ENCODE measurements around the gene CTNNA3.

CTNNA3 gene

GRCh38 chr10:66189271-66189670, 1506.7 kb downstream of the CTNNA3 start:
- no peak for DNase-seq

GRCh38 chr10:66187053-66187733, 1508.8 kb downstream of the CTNNA3 start:
- DNase-seq = no peak

DNA sequence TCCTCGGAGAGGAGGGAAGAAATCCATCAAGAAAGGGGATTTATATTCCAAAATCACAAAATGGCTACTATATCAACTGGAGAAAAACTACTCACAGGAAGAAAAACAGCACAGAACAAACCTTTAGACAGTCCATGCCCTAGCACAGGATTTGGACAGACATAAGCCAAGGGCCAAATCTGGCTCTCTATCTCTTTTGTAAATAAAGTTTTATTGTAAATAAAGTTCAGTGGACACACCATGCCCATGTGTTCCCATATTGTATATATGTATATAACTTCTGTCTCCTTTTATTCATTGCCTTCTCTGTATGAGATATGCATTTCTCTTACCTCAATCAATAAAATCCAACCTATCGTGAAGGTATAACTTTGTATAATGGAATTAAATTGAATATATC, 1513.0 kb downstream of the CTNNA3 start:
- no peak for DNase-seq

GRCh38 chr10:66180581-66181318, 1515.2 kb downstream of the CTNNA3 start:
- DNase-seq = peak; percentile 18 to 63

DNA sequence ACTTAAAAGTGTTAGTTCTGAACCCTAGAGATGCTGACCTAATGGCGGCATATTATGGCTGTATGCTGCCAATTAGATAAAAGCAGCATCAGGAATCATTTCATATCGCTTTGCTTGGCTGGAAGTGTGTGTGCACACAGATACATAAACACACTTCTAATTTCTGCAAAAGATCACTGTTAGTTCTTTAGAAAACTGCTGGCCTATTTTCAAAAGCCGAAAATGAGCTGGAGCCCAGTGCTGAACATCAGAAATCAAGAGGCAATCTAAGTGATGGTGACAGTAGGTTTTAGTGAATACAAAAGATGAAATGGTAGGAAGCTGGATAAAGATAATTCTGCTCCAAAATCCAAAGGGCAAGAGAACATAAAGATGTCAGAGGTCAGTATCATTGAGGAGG, 1516.0 kb downstream of the CTNNA3 start:
- DNase-seq = no peak

DNA sequence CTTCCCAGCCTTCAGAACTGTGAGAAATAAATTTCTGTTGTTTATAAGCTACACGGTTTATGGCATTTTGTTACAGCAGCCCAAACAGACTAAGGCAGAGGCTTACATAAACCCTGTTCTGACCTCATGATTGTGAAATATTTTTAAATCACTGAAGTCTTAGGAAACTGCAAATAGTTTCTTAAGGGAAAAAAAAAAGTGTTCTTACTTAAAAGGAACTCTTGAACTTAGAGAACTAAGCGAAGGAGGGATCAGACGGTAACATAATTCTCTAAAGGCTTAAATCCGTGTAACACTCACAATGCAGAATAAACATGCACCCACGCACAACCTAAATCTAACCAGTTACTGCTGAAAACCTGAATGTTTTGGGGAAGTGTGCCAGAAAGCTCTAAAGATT, 1519.2 kb downstream of the CTNNA3 start:
- no peak for DNase-seq

GRCh38 chr10:66167816-66168215, 1528.2 kb downstream of the CTNNA3 start:
- peak in 1 of 2 experiments; percentile 22 for DNase-seq

DNA sequence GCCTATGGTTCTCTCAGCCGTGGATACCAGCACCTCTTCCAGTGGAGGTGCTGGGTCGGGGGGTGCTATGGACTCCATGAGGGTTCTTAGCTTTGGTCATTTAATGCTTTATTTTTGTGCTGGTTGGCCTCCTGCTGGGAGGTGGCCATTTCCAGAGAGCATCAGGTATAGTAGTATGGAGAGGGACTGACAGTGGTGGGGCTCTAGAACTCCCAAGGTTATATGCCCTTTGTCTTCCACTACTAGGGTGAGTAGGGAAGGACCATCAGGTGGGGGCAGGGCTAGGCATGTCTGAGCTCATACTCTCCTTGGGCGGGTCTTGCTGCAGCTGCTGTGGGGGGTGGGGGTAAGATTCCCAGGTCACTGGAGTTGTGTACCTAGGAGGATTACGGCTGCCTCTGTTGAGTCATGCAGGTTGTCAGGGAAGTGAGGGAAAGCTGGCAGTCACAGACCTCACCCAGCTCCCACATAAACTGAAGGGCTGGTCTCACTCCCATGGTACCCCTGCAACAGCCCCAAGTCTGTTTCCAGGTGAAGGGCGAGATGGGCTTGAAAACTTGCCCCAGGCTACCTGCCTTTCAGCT, 1533.3 kb downstream of the CTNNA3 start:
- DNase-seq = no peak

DNA sequence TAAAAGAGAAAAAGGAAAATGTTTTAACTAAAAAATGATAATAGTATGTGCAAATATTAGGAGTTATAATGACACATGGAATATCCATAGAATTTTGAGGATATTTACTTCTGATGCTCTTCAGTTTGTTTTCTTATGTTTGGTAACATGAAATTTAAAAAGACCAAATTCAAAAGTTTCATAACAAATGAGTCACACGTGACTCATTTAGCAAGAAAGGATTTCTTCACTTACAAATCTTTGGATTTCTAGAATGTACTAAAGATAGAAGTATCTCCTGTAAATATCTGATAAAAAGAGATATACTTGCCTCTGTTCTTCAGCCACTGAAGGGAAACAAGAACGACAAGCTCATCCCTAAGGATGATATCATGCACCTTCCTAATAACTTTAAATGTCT, 1544.6 kb downstream of the CTNNA3 start:
- DNase-seq = no peak

GRCh38 chr10:66148312-66148711, 1547.7 kb downstream of the CTNNA3 start:
- no peak for DNase-seq

GRCh38 chr10:66144016-66144415, 1552.0 kb downstream of the CTNNA3 start:
- DNase-seq = no peak

DNA sequence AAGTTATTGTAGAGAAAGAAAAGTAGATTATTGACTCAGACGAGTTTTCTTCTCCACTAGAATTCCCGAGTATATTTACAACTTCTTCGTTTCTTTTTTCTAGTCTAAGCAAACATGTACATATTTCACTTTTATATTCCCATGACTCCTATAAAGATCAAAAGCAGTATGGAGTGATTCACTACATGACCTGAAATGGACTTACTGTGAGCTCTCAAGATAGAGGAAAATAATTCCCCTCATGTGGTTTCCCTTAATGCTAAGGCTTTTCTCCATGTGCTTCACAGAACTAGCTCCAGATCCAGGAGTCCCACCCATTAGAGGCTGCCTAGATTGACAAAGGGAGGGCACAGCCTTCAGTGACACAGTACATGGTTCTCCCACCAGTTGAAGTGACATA, 1593.2 kb downstream of the CTNNA3 start:
- no peak for DNase-seq

GRCh38 chr10:66098595-66099480, 1597.2 kb downstream of the CTNNA3 start:
- DNase-seq = no peak

GRCh38 chr10:66095610-66096009, 1600.4 kb downstream of the CTNNA3 start:
- DNase-seq = no peak

DNA sequence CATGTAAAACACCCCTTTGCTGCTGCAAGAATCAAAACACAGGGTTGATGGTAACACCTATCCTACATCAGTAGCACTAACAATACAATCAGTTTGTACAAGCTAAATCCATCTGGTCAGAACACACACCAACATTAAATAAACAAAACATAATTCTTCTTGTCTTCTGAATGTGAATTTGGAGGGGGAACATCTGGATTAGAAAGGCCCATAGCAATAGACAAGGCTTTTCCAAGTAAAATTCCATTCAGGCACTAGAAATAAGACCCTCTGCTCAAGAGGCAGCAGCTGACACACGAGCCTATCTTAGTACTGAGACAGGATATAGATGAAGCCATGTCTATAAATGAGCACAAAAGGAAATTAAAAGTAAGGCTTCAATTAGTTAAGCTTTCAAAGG, 1610.1 kb downstream of the CTNNA3 start:
- DNase-seq = no peak

DNA sequence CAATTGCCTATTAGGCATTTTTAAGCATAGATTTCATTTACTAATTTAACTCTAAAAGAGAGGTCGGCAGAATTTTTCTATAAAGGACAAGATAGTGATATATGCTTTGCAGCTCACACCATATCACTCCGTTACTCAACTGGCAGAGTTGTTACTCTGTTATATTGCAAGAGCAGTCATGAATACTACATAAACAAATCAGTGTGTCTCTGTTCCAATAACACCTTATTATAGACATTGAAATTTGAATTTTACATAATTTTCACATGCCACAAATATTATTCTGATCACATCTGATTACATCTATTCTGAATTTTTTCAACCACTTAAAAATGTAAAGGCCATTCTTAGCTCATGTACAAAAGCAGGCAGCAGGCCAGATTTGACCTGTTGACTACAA, 1624.1 kb downstream of the CTNNA3 start:
- no peak for DNase-seq

GRCh38 chr10:66058594-66058993, 1637.4 kb downstream of the CTNNA3 start:
- DNase-seq = no peak

DNA sequence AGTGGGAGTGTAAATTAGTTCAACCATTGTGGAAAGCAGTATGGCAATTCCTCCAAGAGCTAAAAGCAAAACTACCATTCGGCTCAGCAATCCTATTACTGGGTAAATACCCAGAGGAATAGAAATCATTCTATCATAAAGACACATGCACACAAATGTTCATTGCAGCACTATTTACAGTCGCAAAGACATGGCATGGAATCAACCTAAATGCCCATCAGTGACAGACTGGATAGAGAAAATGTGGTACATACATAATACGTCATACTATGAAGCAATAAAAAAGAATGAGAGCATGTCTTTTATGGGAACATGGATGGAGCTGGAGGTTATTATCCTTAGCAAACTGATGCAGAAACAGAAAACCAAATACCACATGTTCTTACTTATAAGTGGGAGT, 1646.7 kb downstream of the CTNNA3 start:
- no peak for DNase-seq

DNA sequence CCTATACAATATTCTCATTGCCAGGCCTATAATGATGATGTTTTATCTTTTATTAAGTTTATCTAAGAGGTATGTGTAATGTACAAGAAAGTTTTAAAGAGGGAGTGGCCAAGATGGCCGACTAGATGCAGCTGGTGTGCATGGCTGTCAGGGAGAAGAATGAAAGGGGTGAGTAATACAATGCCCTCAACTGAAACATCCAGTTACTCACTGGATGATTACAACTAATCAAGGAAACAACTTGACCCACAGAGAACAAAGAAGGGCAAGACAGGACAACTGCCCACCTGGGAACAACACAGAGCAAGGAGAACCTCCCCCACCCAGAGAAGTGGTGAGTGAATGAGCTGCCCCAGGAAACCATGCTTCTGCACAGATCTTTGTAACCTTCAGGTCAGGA, 1650.1 kb downstream of the CTNNA3 start:
- DNase-seq = no peak

DNA sequence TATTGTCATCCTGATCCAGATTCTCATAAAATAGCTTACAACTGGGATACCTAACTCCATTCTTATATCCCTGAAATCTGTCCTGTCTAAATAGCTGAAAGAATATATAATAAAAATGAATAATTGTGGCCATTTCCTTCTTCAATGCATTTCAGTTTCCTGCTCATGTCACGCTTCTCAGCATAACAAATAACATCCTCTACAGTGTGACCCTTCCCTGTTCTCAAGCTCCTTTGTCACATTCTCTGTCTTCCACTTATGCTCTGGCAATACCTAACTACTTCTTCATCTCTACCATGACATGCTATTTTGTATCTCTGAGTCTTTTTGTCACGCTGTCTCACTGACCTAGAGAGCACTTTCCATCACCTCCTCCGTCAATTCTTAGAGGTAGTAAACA, 1654.2 kb downstream of the CTNNA3 start:
- DNase-seq = no peak

DNA sequence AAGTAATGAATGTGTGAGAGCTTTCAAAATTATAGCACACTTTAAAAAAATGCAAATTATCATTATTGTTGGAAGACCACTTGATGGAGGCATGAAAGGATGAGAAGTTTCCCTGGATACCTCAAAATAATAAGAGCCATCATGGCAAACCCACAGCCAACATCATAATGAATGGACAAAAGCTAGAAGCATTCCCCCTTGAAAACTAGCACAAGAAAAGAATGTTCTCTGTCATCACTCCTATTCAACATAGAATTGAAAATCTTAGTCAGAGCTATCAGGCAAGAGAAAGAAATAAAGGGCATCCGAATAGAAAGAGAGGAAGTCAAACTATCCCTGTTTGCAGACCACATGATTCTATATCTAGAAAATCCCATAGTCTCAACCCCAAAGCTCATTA, 1657.4 kb downstream of the CTNNA3 start:
- DNase-seq = no peak

DNA sequence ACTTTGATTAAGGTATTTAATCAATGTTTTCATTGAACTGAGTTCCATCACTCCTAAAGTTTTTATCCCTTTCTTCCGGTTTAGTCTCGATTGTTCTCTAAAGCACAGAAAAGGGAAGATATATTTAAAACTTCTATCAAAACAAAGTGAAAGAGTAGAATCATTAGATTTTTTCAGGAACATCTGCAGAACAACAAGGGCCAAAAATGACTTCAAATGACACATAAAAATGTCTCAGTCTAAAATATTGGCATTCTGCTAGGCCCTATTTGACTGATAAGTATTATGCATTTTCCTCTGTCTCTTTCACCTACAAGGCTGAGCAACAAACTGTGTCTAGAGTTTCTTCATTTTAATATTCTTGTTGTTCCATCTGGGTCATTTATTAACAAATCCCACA, 1669.7 kb downstream of the CTNNA3 start:
- no peak for DNase-seq

DNA sequence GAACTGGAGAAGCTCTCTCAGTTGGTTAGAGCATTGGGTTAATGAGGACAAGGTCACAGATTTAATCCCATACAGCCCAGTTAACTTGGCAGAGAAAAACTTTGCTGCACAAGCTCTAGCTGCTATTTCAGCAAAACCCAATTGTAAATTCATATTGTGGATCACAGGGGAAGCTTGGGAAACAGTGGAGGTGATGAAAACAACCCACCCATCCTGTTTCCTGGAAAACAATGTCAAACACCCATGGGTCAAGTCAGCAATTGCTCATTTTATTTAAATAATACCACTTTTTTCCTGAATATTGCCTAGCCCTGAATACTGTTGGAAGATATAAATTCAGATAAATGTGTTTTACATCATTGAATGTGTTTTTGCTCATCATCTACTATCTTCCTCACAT, 1670.8 kb downstream of the CTNNA3 start:
- DNase-seq = no peak
